ENCODE results near the gene TMEM238. TPM values are rescaled to one million over a fixed set of nuclear protein-coding genes. Genes with fewer than 3 reads are reported as not detected.

The TMEM238 gene
- total RNA-seq, 2 experiments from 2014 or later: 10.1 to 10.8 TPM

DNA sequence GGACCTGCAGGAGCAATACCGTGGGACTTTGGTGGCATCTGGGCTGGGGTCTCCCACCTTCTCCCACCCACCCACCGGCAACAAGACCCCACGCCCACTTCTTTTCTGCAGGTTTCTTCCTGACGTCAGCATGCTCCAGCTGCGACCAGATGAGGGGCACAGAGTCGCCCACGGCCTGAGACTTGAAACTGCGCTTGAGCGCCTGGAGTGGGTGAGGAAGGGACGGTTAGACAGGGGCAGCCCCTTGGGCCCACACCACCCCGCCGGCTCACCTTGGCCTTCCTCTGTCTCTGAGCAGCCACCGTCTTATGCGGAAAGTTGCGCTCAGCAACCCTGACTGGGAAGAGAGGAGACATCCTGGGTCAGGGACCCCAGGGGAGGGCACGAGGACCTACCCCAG lies 23.2 kb downstream of the TMEM238 start:
- H3K4me1 Mint-ChIP-seq: no peaks in the 10 kb centered on the region
- H3K36me3 Mint-ChIP-seq: no peaks in the 10 kb centered on the region
- DNase-seq: no peak
- H3K4me3 Mint-ChIP-seq: no peak overlapping the region
- H3K27me3 Mint-ChIP-seq: peaks cover 15% of the 10 kb centered on the region
- no peaks in the 10 kb centered on the region for H3K9me3 Mint-ChIP-seq
- H3K27ac Mint-ChIP-seq: no peak overlapping the region

GRCh38 chr19:55358943-55359908 lies 24.9 kb downstream of the TMEM238 start:
- Mint-ChIP-seq H3K36me3 (no peaks in the 10 kb centered on the region), H3K4me1 (no peaks in the 10 kb centered on the region), H3K27me3 (peaks cover 28% of the 10 kb centered on the region), H3K9me3 (no peaks in the 10 kb centered on the region), H3K27ac (no peak overlapping the region), H3K4me3 (no peak overlapping the region)
- DNase-seq: no peak

- Mint-ChIP-seq H3K36me3 (no peaks in the 10 kb centered on the region), H3K9me3 (no peaks in the 10 kb centered on the region), H3K27me3 (peaks cover 35% of the 10 kb centered on the region), H3K4me3 (no peak overlapping the region), H3K27ac (no peak overlapping the region), H3K4me1 (peaks cover 2% of the 10 kb centered on the region)
- DNase-seq: no peak
These were observed 25.6 kb downstream of the TMEM238 start for GRCh38 chr19:55358493-55358892.

- no peak for DNase-seq
- Mint-ChIP-seq H3K4me3 (no peak overlapping the region), H3K27ac (no peak overlapping the region), H3K4me1 (peaks cover 13% of the 10 kb centered on the region), H3K27me3 (peaks cover 62% of the 10 kb centered on the region), H3K9me3 (no peaks in the 10 kb centered on the region), H3K36me3 (no peaks in the 10 kb centered on the region)
These were observed 28.8 kb downstream of the TMEM238 start for GRCh38 chr19:55355213-55355821.

- peak within 1 kb of the TSS; percentile 70 for H3K4me3 Mint-ChIP-seq
- DNase-seq: no peak
- H3K4me1 Mint-ChIP-seq: peaks cover 13% of the 10 kb centered on the region
- H3K36me3 Mint-ChIP-seq: no peaks in the 10 kb centered on the region
- H3K9me3 Mint-ChIP-seq: no peaks in the 10 kb centered on the region
- H3K27me3 Mint-ChIP-seq: peaks cover 62% of the 10 kb centered on the region
- H3K27ac Mint-ChIP-seq: no peak within 1 kb of the TSS
These were observed 29.3 kb downstream of the TMEM238 start, which contains the start of gene COX6B2 for GRCh38 chr19:55354698-55355212. Gene COX6B2, minus strand, starts transcription at chr19:55354719. Its CDS starts 198 bp downstream, at chr19:55354521.

- peak; percentile 64 for DNase-seq
- peak overlapping the region; percentile 70 for H3K4me3 Mint-ChIP-seq
- peaks cover 13% of the 10 kb centered on the region for H3K4me1 Mint-ChIP-seq
- no peaks in the 10 kb centered on the region for H3K36me3 Mint-ChIP-seq
- H3K27ac Mint-ChIP-seq: no peak overlapping the region
- H3K9me3 Mint-ChIP-seq: no peaks in the 10 kb centered on the region
- H3K27me3 Mint-ChIP-seq: peaks cover 62% of the 10 kb centered on the region
These were observed 30.0 kb downstream of the TMEM238 start for GRCh38 chr19:55353803-55354697.

GRCh38 chr19:55353356-55353802 lies 30.7 kb downstream of the TMEM238 start:
- Mint-ChIP-seq H3K4me3 (peak overlapping the region; percentile 70), H3K27ac (no peak overlapping the region), H3K9me3 (no peaks in the 10 kb centered on the region), H3K4me1 (peaks cover 13% of the 10 kb centered on the region), H3K36me3 (no peaks in the 10 kb centered on the region), H3K27me3 (peaks cover 62% of the 10 kb centered on the region)
- DNase-seq: no peak

DNA sequence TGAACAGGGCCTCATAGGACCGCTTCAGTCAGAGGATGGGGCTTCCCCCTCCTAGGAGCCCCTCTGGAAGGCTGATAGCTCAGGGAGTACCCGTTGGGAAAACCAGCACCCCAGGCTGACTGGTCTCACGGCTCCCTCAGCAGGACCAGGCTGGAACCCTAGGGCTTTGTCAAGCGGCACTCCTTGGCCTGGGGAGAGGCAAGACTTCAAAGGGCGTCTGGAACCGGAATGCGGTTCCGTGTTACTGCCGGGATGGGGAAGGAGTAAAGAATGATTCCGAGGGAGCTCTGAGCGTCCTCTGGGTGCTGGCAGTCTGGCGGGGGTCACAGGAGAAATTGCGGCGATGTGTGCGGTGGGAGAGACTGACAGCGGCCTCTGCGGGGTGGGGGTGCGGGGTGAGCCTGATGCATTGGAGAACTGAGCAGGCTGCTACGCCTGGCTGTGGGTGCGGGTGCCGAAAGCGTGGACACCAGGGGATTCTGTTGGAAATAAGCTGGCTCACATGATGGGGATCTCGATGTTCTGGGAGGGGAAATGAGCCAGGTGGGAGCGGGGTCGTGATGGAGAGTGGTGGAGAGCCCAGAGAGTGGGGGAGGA lies 31.4 kb downstream of the TMEM238 start:
- H3K9me3 Mint-ChIP-seq: no peaks in the 10 kb centered on the region
- DNase-seq: no peak
- H3K36me3 Mint-ChIP-seq: no peaks in the 10 kb centered on the region
- peaks cover 13% of the 10 kb centered on the region for H3K4me1 Mint-ChIP-seq
- peak overlapping the region; percentile 70 for H3K4me3 Mint-ChIP-seq
- no peak overlapping the region for H3K27ac Mint-ChIP-seq
- peaks cover 62% of the 10 kb centered on the region for H3K27me3 Mint-ChIP-seq

DNA sequence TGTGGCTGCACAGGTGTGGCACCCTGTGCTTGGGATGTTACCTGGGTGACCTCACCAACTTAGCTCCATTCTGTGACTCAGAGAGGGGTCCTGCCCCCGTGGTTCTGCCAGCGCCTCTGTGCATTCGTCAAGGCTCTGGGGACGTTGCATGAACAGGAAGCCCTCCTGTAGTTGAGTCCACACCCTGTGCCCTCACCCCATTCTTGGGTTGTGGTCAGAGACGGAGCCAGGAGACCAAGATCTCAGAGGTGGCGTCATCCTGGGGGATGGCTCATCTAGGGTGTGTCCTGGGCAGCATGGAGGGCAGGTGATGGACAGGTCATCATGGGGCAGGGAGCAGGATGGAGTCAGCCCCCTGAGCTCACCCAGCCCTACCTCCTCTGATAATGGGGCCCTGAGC lies 32.1 kb downstream of the TMEM238 start:
- Mint-ChIP-seq H3K9me3 (no peaks in the 10 kb centered on the region), H3K4me1 (peaks cover 13% of the 10 kb centered on the region), H3K36me3 (no peaks in the 10 kb centered on the region), H3K27me3 (peaks cover 57% of the 10 kb centered on the region), H3K27ac (no peak overlapping the region), H3K4me3 (no peak overlapping the region)
- no peak for DNase-seq

DNA sequence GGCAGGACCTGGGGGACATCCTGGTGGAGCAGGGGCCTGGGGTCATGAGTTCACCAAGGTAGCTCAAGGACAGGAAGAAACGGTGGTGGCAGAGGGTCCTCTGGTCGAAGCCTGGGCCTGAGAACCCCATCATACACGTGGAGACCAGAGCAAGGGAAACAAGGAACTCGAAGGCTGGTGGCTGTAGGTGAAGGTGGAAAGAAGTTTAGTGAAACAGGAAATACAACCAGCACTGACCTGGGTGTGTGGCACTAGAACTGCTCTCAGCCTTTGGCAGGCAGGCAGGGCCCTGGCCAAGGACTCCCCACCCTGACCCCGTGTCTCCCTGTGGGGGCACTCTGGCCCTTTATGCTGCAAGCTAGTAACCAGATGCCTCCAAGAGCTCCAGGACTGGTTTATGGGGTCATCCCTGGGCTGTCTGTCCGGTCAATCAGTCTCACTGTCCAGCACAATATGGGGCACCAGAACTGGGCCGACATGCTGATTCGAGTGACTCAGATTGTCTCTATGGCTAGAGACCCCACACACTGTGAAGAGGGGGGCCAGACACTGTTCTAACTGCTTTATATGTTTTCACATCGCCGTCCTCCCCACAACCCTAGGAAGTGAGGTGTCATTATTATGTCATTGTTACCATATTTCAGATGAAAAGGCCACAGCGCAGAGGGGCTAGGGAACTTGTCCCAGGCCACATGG lies 33.3 kb downstream of the TMEM238 start:
- DNase-seq: no peak
- Mint-ChIP-seq H3K36me3 (no peaks in the 10 kb centered on the region), H3K4me1 (peaks cover 13% of the 10 kb centered on the region), H3K27ac (no peak overlapping the region), H3K9me3 (no peaks in the 10 kb centered on the region), H3K27me3 (peaks cover 45% of the 10 kb centered on the region), H3K4me3 (no peak overlapping the region)

- no peak overlapping the region for H3K27ac Mint-ChIP-seq
- peaks cover 11% of the 10 kb centered on the region for H3K4me1 Mint-ChIP-seq
- DNase-seq: no peak
- H3K9me3 Mint-ChIP-seq: no peaks in the 10 kb centered on the region
- peaks cover 29% of the 10 kb centered on the region for H3K27me3 Mint-ChIP-seq
- no peaks in the 10 kb centered on the region for H3K36me3 Mint-ChIP-seq
- H3K4me3 Mint-ChIP-seq: no peak overlapping the region
These were observed 35.6 kb downstream of the TMEM238 start for GRCh38 chr19:55348317-55349034.

GRCh38 chr19:55347442-55348009 lies 36.6 kb downstream of the TMEM238 start:
- peaks cover 20% of the 10 kb centered on the region for H3K27me3 Mint-ChIP-seq
- no peak overlapping the region for H3K4me3 Mint-ChIP-seq
- H3K4me1 Mint-ChIP-seq: peaks cover 2% of the 10 kb centered on the region
- H3K36me3 Mint-ChIP-seq: peaks cover 4% of the 10 kb centered on the region
- no peak for DNase-seq
- H3K9me3 Mint-ChIP-seq: no peaks in the 10 kb centered on the region
- H3K27ac Mint-ChIP-seq: no peak overlapping the region

Data from activated naive CD8-positive, alpha-beta T cell treated with anti-CD3 and anti-CD28 coated beads for 36 hours (primary cell).